ENCODE results near the gene CIAPIN1.

- TF ChIP-seq EZH2 (IDR thresholded peaks at IDR 0.05; ENCODE audit: borderline replicate concordance, low read length): no peak
- no peak for TF ChIP-seq CTCF (conservative IDR thresholded peaks at IDR 0.05 in 1 of 2, IDR thresholded peaks at IDR 0.05 in 1 of 2; ENCODE audit: extremely low read depth in 1 of 2, insufficient read depth in 1 of 2, low read depth in 1 of 2, low read length in 2 of 2)
Observed at GRCh38 chr16:57411362-57411976, 35.7 kb downstream of the CIAPIN1 start.

All from mammary epithelial cell (primary cell).